ENCODE measurements around the gene AAK1. TPM values are rescaled to one million over a fixed set of nuclear protein-coding genes. Genes with fewer than 3 reads are reported as not detected.

Gene AAK1
- total and polyA plus RNA-seq, 4 donors: 10.0 to 56.2 (median 27.3) TPM

DNA sequence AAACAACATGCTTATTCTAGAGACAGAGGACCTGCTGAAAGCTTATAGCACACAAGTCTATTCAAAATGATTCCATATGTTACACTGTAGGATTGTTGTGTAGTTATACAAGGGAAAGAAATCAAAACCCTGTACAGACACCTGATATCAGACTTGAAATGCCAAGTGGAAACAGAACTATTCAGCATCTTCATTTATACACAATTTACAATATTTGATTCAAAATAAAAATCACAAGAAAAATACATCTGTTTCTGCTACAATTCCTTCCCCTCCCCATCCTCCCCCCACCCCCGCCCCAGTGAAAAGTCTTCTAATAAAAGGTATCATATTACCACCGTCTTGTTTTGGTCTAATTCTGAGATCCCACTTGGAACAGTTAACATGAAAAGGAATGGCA, 168.9 kb downstream of the AAK1 start:
- Histone ChIP-seq H3K9ac (ENCODE audit: insufficient read depth in 1 of 2, low read length in 2 of 2) (no peak overlapping the region), H3K4me1 (ENCODE audit: control insufficient read depth in 5 of 5, insufficient read depth in 5 of 5, low read length in 5 of 5) (peaks cover 0 to 7% (median 0%) of the 10 kb centered on the region in 5 donors), H3K9me3 (ENCODE audit: control insufficient read depth in 4 of 4, insufficient read depth in 3 of 4, low read length in 3 of 4) (peaks cover 0 to 1% (median 0%) of the 10 kb centered on the region in 4 donors), H3K27me3 (ENCODE audit: control insufficient read depth in 3 of 3, insufficient read depth in 3 of 3, low read length in 2 of 3) (peaks cover 0 to 3% (median 0%) of the 10 kb centered on the region in 3 donors), H3K27ac (ENCODE audit: low read depth in 1 of 2, low read length in 1 of 2) (no peak overlapping the region), H3K4me3 (no peak overlapping the region), H3K36me3 (ENCODE audit: control insufficient read depth in 4 of 4, insufficient read depth in 4 of 4, low read length in 4 of 4) (peaks cover 0 to 17% (median 5%) of the 10 kb centered on the region in 4 donors)
- no peak for ATAC-seq (ENCODE audit: insufficient read depth, low FRiP score)
- no peak for DNase-seq
- TF ChIP-seq, protein P1, sequence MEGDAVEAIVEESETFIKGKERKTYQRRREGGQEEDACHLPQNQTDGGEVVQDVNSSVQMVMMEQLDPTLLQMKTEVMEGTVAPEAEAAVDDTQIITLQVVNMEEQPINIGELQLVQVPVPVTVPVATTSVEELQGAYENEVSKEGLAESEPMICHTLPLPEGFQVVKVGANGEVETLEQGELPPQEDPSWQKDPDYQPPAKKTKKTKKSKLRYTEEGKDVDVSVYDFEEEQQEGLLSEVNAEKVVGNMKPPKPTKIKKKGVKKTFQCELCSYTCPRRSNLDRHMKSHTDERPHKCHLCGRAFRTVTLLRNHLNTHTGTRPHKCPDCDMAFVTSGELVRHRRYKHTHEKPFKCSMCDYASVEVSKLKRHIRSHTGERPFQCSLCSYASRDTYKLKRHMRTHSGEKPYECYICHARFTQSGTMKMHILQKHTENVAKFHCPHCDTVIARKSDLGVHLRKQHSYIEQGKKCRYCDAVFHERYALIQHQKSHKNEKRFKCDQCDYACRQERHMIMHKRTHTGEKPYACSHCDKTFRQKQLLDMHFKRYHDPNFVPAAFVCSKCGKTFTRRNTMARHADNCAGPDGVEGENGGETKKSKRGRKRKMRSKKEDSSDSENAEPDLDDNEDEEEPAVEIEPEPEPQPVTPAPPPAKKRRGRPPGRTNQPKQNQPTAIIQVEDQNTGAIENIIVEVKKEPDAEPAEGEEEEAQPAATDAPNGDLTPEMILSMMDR (IDR thresholded peaks at IDR 0.05; ENCODE audit: control extremely low read depth, extremely low read depth): no peak
- 94 to 97% methylated on average over 2 of the region's 2 CpGs for WGBS, 2 donors

DNA sequence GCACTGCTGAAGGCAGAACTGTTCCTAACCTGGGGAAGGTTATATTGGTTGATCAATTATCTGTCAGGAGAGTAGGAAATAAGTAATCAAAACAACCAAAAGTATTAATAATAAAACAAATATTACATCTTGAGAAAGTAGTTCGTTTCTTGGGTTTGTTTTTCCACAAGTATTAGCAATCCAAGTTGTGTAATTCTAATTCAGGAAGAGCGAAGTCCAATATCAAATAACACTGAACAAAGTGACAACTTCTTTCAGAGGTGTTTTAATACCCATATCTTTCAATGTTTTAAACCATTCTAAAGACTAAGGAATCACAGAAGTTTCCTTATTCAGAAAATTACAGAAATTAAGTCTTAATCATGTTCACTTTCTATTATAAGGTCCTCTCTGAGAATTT, 171.7 kb downstream of the AAK1 start:
- DNase-seq (no peak), ATAC-seq (ENCODE audit: insufficient read depth, low FRiP score) (no peak)
- H3K27ac ChIP-seq (ENCODE audit: low read depth in 1 of 2, low read length in 1 of 2): no peak overlapping the region
- peaks cover 0 to 7% (median 0%) of the 10 kb centered on the region in 5 donors for H3K4me1 ChIP-seq (ENCODE audit: control insufficient read depth in 5 of 5, insufficient read depth in 5 of 5, low read length in 5 of 5)
- H3K4me3 ChIP-seq: no peak overlapping the region
- no peak overlapping the region for H3K9ac ChIP-seq (ENCODE audit: insufficient read depth in 1 of 2, low read length in 2 of 2)
- WGBS, 2 donors: 54 to 72% methylated on average over 2 of the region's 2 CpGs
- H3K9me3 ChIP-seq (ENCODE audit: control insufficient read depth in 4 of 4, insufficient read depth in 3 of 4, low read length in 3 of 4): peaks cover 0 to 1% (median 0%) of the 10 kb centered on the region in 4 donors
- TF ChIP-seq, protein P1 (IDR thresholded peaks at IDR 0.05; ENCODE audit: control extremely low read depth, extremely low read depth): no peak
- H3K27me3 ChIP-seq (ENCODE audit: control insufficient read depth in 3 of 3, insufficient read depth in 3 of 3, low read length in 2 of 3): peaks cover 0 to 3% (median 0%) of the 10 kb centered on the region in 3 donors
- peaks cover 0 to 13% (median 5%) of the 10 kb centered on the region in 4 donors for H3K36me3 ChIP-seq (ENCODE audit: control insufficient read depth in 4 of 4, insufficient read depth in 4 of 4, low read length in 4 of 4)

DNA sequence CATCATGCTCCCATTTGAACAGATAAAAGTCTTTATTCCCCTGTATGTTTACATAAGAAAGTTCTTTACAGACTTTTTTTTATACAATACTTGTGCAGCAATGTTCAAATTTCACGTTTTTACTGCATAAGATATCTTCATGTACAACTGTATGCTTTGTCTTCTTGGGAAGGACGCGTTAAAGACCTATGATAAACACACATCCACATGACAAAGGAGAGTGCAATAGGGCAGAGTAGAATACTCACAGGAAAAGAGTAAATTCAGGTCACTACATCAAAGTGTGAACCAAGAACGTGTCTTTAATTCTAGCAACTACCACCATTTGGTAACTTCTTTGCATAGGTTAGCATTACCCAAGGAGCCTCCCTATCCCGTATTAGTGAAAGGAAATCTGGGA, 172.6 kb downstream of the AAK1 start:
- DNase-seq (no peak), ATAC-seq (ENCODE audit: insufficient read depth, low FRiP score) (no peak)
- Histone ChIP-seq H3K27ac (ENCODE audit: low read depth in 1 of 2, low read length in 1 of 2) (no peak overlapping the region), H3K27me3 (ENCODE audit: control insufficient read depth in 3 of 3, insufficient read depth in 3 of 3, low read length in 2 of 3) (peaks cover 0 to 3% (median 0%) of the 10 kb centered on the region in 3 donors), H3K9ac (ENCODE audit: insufficient read depth in 1 of 2, low read length in 2 of 2) (no peak overlapping the region), H3K9me3 (ENCODE audit: control insufficient read depth in 4 of 4, insufficient read depth in 3 of 4, low read length in 3 of 4) (peaks cover 0 to 1% (median 0%) of the 10 kb centered on the region in 4 donors), H3K36me3 (ENCODE audit: control insufficient read depth in 4 of 4, insufficient read depth in 4 of 4, low read length in 4 of 4) (peaks cover 3 to 12% (median 7%) of the 10 kb centered on the region in 4 donors), H3K4me1 (ENCODE audit: control insufficient read depth in 5 of 5, insufficient read depth in 5 of 5, low read length in 5 of 5) (peaks cover 0 to 7% (median 0%) of the 10 kb centered on the region in 5 donors), H3K4me3 (no peak overlapping the region)
- WGBS, 2 donors: 68 to 92% methylated on average over 5 of the region's 5 CpGs
- TF ChIP-seq, protein P1 (IDR thresholded peaks at IDR 0.05; ENCODE audit: control extremely low read depth, extremely low read depth): no peak

DNA sequence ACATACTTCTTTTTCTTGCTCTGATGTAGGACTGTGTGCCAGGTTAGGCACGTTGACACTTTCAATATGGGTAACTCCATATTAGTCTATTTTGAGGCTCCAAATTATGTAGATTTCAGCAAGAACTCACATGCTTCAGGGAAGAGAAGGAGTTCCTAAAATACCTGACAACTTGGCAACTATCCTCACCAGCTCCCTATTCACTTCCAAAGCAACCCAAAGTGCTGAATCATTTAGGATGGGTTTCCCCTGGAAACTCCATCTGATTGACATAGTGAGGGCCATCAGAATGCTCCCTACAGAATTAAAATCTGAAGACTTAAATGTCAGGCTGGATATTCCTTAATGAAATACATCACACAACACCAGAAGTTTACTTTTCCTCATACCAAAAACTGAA, 173.8 kb downstream of the AAK1 start:
- Histone ChIP-seq H3K9me3 (ENCODE audit: control insufficient read depth in 4 of 4, insufficient read depth in 3 of 4, low read length in 3 of 4) (peaks cover 0 to 1% (median 0%) of the 10 kb centered on the region in 4 donors), H3K36me3 (ENCODE audit: control insufficient read depth in 4 of 4, insufficient read depth in 4 of 4, low read length in 4 of 4) (peaks cover 9 to 14% (median 10%) of the 10 kb centered on the region in 4 donors), H3K27ac (ENCODE audit: low read depth in 1 of 2, low read length in 1 of 2) (no peak overlapping the region), H3K9ac (ENCODE audit: insufficient read depth in 1 of 2, low read length in 2 of 2) (no peak overlapping the region), H3K4me1 (ENCODE audit: control insufficient read depth in 5 of 5, insufficient read depth in 5 of 5, low read length in 5 of 5) (peaks cover 0 to 7% (median 0%) of the 10 kb centered on the region in 5 donors), H3K4me3 (no peak overlapping the region), H3K27me3 (ENCODE audit: control insufficient read depth in 3 of 3, insufficient read depth in 3 of 3, low read length in 2 of 3) (peaks cover 0 to 3% (median 0%) of the 10 kb centered on the region in 3 donors)
- WGBS, 2 donors: 88 to 97% methylated on average over 1 of the region's 1 CpG
- DNase-seq: no peak
- ATAC-seq (ENCODE audit: insufficient read depth, low FRiP score): no peak
- TF ChIP-seq, protein P1 (IDR thresholded peaks at IDR 0.05; ENCODE audit: control extremely low read depth, extremely low read depth): no peak

Measured in lung (tissue), 12 donors.